H9 (cell line): Measurements from ENCODE around the gene TM7SF3. TPM values are rescaled to one million over a fixed set of nuclear protein-coding genes. Genes with fewer than 3 reads are reported as not detected.

Experiments
- DNase-seq: peaks from one replicate; pipeline ENCODE4 v3.0.0-alpha.2; 2017
- H2AFZ ChIP-seq: one replicate; pipeline ENCODE4 v1.6.1; 2013; ENCODE audit warnings: mild to moderate bottlenecking, low read length, control low read depth, moderate library complexity
- H2AK5ac ChIP-seq: 2 replicates; pipeline ENCODE4 v1.6.1; 2013; ENCODE audit warnings: low read length, control low read depth, mixed read lengths; ENCODE audit not compliant: insufficient read length
- H2BK120ac ChIP-seq: one replicate; pipeline ENCODE4 v1.6.1; 2013; ENCODE audit warnings: low read depth, mild to moderate bottlenecking, low read length, control low read depth, inconsistent platforms; ENCODE audit not compliant: poor library complexity, severe bottlenecking
- H2BK12ac ChIP-seq: 2 replicates; pipeline ENCODE4 v1.6.1; 2013; ENCODE audit warnings: low read length, control low read depth, mixed read lengths, low read depth; ENCODE audit not compliant: insufficient read length
- H2BK15ac ChIP-seq: 2 replicates; pipeline ENCODE4 v1.6.1; 2013; ENCODE audit warnings: low read depth, low read length, control low read depth
- H2BK20ac ChIP-seq: one replicate; pipeline ENCODE4 v1.6.1; 2013; ENCODE audit warnings: low read depth, mild to moderate bottlenecking, low read length, control low read depth, inconsistent platforms; ENCODE audit not compliant: poor library complexity, severe bottlenecking
- H2BK5ac ChIP-seq: 2 replicates; pipeline ENCODE4 v1.6.1; 2013; ENCODE audit warnings: low read length, control low read depth, mixed read lengths; ENCODE audit not compliant: insufficient read length
- H3K14ac ChIP-seq: 2 replicates; pipeline ENCODE4 v1.6.1; 2013; ENCODE audit warnings: low read length, control low read depth; ENCODE audit not compliant: insufficient read depth
- H3K18ac ChIP-seq: 2 replicates; pipeline ENCODE4 v1.6.1; 2013; ENCODE audit warnings: low read depth, mild to moderate bottlenecking, mixed read lengths, low read length, control low read depth; ENCODE audit not compliant: insufficient read length
- H3K23ac ChIP-seq: 2 replicates; pipeline ENCODE4 v1.6.1; 2013; ENCODE audit warnings: low read length, control low read depth, mixed read lengths, low read depth; ENCODE audit not compliant: insufficient read length
- H3K23me2 ChIP-seq: 2 replicates; pipeline ENCODE4 v1.6.1; 2013; ENCODE audit warnings: low read depth, mild to moderate bottlenecking, mixed read lengths, low read length, control low read depth; ENCODE audit not compliant: insufficient read length, poor library complexity, severe bottlenecking
- H3K27ac ChIP-seq: 2 replicates; pipeline ENCODE4 v1.5.1; 2013; ENCODE audit warnings: low read length, control low read depth, mixed read lengths, low read depth; ENCODE audit not compliant: insufficient read length
- H3K27me3 ChIP-seq: 2 replicates; pipeline ENCODE4 v1.6.1; 2013; ENCODE audit warnings: low read length, control low read depth, inconsistent platforms; ENCODE audit not compliant: insufficient read depth
- H3K4ac ChIP-seq: 2 replicates; pipeline ENCODE4 v1.6.1; 2013; ENCODE audit warnings: low read depth, mild to moderate bottlenecking, control low read depth, inconsistent platforms, low read length, moderate library complexity
- H3K4me1 ChIP-seq: 2 replicates; pipeline ENCODE4 v1.6.1; 2013; ENCODE audit warnings: low read length, control low read depth, inconsistent platforms; ENCODE audit not compliant: insufficient read depth
- H3K4me2 ChIP-seq: 2 replicates; pipeline ENCODE4 v1.6.1; 2013; ENCODE audit warnings: low read length, control low read depth, mixed read lengths; ENCODE audit not compliant: insufficient read length, insufficient read depth
- H3K56ac ChIP-seq: 2 replicates; pipeline ENCODE4 v1.6.1; 2013; ENCODE audit warnings: low read depth, mild to moderate bottlenecking, mixed read lengths, low read length, control low read depth; ENCODE audit not compliant: insufficient read length
- H3K79me1 ChIP-seq: 2 replicates; pipeline ENCODE4 v1.6.1; 2013; ENCODE audit warnings: low read depth, mild to moderate bottlenecking, moderate library complexity, low read length, control low read depth, inconsistent platforms; ENCODE audit not compliant: insufficient read depth, poor library complexity, severe bottlenecking
- H3K79me2 ChIP-seq: 2 replicates; pipeline ENCODE4 v1.6.1; 2013; ENCODE audit warnings: low read length, control low read depth, inconsistent platforms; ENCODE audit not compliant: insufficient read depth
- H3K9ac ChIP-seq: 2 replicates; pipeline ENCODE4 v1.6.1; 2013; ENCODE audit warnings: low read length, control low read depth, mixed read lengths; ENCODE audit not compliant: insufficient read length; ENCODE audit errors: extremely low read depth
- H3K9me3 ChIP-seq: one replicate; pipeline ENCODE4 v1.6.1; 2013; ENCODE audit warnings: low read depth, low read length, inconsistent platforms; ENCODE audit not compliant: control insufficient read depth
- H3T11ph ChIP-seq: one replicate; pipeline ENCODE4 v1.6.1; 2013; ENCODE audit warnings: mild to moderate bottlenecking, low read length, control low read depth, inconsistent platforms
- H4K20me1 ChIP-seq: one replicate; pipeline ENCODE4 v1.6.1; 2013; ENCODE audit not compliant: control insufficient read depth, insufficient read length, insufficient read depth
- H4K5ac ChIP-seq: 2 replicates; pipeline ENCODE4 v1.6.1; 2013; ENCODE audit warnings: low read depth, mild to moderate bottlenecking, mixed read lengths, low read length, control low read depth; ENCODE audit not compliant: insufficient read length
- H4K8ac ChIP-seq: replicated peaks from 2 replicates; pipeline ENCODE4 v1.6.1; 2013; ENCODE audit warnings: low read length, control low read depth, mixed read lengths, low read depth; ENCODE audit not compliant: insufficient read length
- H4K91ac ChIP-seq: 2 replicates; pipeline ENCODE4 v1.6.1; 2013; ENCODE audit warnings: low read depth, mild to moderate bottlenecking, moderate library complexity, mixed read lengths, low read length, control low read depth; ENCODE audit not compliant: insufficient read length
- H3K27ac Mint-ChIP-seq, 3 experiments: 2 replicates in 2 of 3; 3 replicates in 1 of 3; pipeline ENCODE4 v1.8.0; 2020 to 2021; ENCODE audit warnings: mixed read lengths in 3 of 3, mild to moderate bottlenecking in 1 of 3, moderate library complexity in 1 of 3
- H3K27me3 Mint-ChIP-seq: 2 replicates; pipeline ENCODE4 v1.8.0; 2021; ENCODE audit warnings: low read depth, mild to moderate bottlenecking, moderate library complexity, mixed read lengths
- H3K36me3 Mint-ChIP-seq, 3 experiments: 2 replicates in 2 of 3; 3 replicates in 1 of 3; pipeline ENCODE4 v1.8.0; 2020 to 2021; ENCODE audit warnings: low read depth in 3 of 3, mixed read lengths in 3 of 3; ENCODE audit not compliant: insufficient read depth in 1 of 3
- H3K4me1 Mint-ChIP-seq, 2 experiments: 2 replicates each; pipeline ENCODE4 v1.8.0; 2020; ENCODE audit warnings: mixed read lengths in 2 of 2
- H3K4me3 Mint-ChIP-seq, 2 experiments: 2 replicates in 1 of 2; 3 replicates in 1 of 2; pipeline ENCODE4 v1.8.0; 2020 to 2021; ENCODE audit warnings: mild to moderate bottlenecking in 2 of 2, mixed read lengths in 2 of 2, moderate library complexity in 1 of 2
- H3K9me3 Mint-ChIP-seq, 2 experiments: 2 replicates in 1 of 2; 3 replicates in 1 of 2; pipeline ENCODE4 v1.8.0; 2020; ENCODE audit warnings: mild to moderate bottlenecking in 2 of 2, mixed read lengths in 2 of 2, moderate library complexity in 1 of 2
- WGBS: extraction: QIAGEN DNeasy Blood & Tissue Kit; methylation state at CpG from one replicate; pipeline ENCODE4 v1.1.7; 2013; ENCODE audit warnings: missing lambda C conversion rate, low lambda C conversion rate, mixed read lengths; ENCODE audit not compliant: insufficient read length; ENCODE audit errors: extremely low coverage; 5-methylcytosine and 5-hydroxymethylcytosine counted together
- total RNA-seq: library from RNA; stranded (reverse); gene quantifications from 2 replicates; pipeline ENCODE4 v1.2.1, GENCODE V29; 2021
- TF ChIP-seq, protein P1 (sequence below): fragments of 200-600 bp; sonication (generic); conservative IDR thresholded peaks from 3 replicates; pipeline ENCODE4 v1.8.0; 2021; ENCODE audit warnings: antibody characterized with exemption, mild to moderate bottlenecking

TM7SF3 gene
- total RNA-seq, 1 experiment from 2014 or later, result 74.9 TPM

- no peak within 1 kb of the TSS for H2BK12ac ChIP-seq
- Mint-ChIP-seq H3K4me1 (peaks cover 19 to 20% of the 10 kb centered on the region in 2 experiments), H3K27me3 (no peaks in the 10 kb centered on the region), H3K9me3 (no peaks in the 10 kb centered on the region), H3K4me3 (peak within 1 kb of the TSS; percentile 95 to 98), H3K27ac (peak within 1 kb of the TSS; percentile 99 to 100 (median 100)), H3K36me3 (peaks cover 0 to 12% (median 10%) of the 10 kb centered on the region in 3 experiments; a peak in 4 of 7 replicates)
- no peaks in the 10 kb centered on the region for H3K23me2 ChIP-seq
- no peak within 1 kb of the TSS for H3K23ac ChIP-seq
- no peak within 1 kb of the TSS for H4K8ac ChIP-seq
- DNase-seq, result peak; percentile 99
- H3K14ac ChIP-seq, result peak within 1 kb of the TSS; percentile 92
- no peak within 1 kb of the TSS for H2BK20ac ChIP-seq
- peak within 1 kb of the TSS; percentile 95 for H3K9ac ChIP-seq
- H2AFZ ChIP-seq, result peak within 1 kb of the TSS; percentile 52
- H2BK120ac ChIP-seq, result no peak within 1 kb of the TSS
- no peaks in the 10 kb centered on the region for H3K27me3 ChIP-seq
- no peaks in the 10 kb centered on the region for H4K20me1 ChIP-seq
- no peak within 1 kb of the TSS for H3T11ph ChIP-seq
- peaks cover 3% of the 10 kb centered on the region; the same call in 1 of the 2 replicates for H3K4me1 ChIP-seq
- H2AK5ac ChIP-seq, result no peak within 1 kb of the TSS
- H2BK15ac ChIP-seq, result no peak within 1 kb of the TSS
- H4K91ac ChIP-seq, result no peak within 1 kb of the TSS
- no peak within 1 kb of the TSS for H3K4ac ChIP-seq
- no peak within 1 kb of the TSS for H3K56ac ChIP-seq
- H3K79me2 ChIP-seq, result peaks cover 14% of the 10 kb centered on the region; the same call in 1 of the 2 replicates
- H3K9me3 ChIP-seq, result no peaks in the 10 kb centered on the region
- TF ChIP-seq, protein P1, sequence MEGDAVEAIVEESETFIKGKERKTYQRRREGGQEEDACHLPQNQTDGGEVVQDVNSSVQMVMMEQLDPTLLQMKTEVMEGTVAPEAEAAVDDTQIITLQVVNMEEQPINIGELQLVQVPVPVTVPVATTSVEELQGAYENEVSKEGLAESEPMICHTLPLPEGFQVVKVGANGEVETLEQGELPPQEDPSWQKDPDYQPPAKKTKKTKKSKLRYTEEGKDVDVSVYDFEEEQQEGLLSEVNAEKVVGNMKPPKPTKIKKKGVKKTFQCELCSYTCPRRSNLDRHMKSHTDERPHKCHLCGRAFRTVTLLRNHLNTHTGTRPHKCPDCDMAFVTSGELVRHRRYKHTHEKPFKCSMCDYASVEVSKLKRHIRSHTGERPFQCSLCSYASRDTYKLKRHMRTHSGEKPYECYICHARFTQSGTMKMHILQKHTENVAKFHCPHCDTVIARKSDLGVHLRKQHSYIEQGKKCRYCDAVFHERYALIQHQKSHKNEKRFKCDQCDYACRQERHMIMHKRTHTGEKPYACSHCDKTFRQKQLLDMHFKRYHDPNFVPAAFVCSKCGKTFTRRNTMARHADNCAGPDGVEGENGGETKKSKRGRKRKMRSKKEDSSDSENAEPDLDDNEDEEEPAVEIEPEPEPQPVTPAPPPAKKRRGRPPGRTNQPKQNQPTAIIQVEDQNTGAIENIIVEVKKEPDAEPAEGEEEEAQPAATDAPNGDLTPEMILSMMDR, result no peak
- H3K4me2 ChIP-seq, result peak within 1 kb of the TSS; percentile 86
- WGBS, result no CpG with 5 or more reads among the region's 69 CpGs
- H3K27ac ChIP-seq, result no peak within 1 kb of the TSS
- no peak within 1 kb of the TSS for H2BK5ac ChIP-seq
- no peak within 1 kb of the TSS for H4K5ac ChIP-seq
- peaks cover 11% of the 10 kb centered on the region for H3K79me1 ChIP-seq
- peak within 1 kb of the TSS; percentile 77 for H3K18ac ChIP-seq
Observed at GRCh38 chr12:26937863-26938700, 76.1 kb downstream of the TM7SF3 start, which contains the start of the genes FGFR1OP2 and INTS13. Gene FGFR1OP2 (plus strand): TSS chr12:26938470. CDS start chr12:26954159, 15,689 bp downstream. Gene INTS13 (minus strand): TSS chr12:26937981. CDS start chr12:26936803, 1,178 bp downstream.
